Stomach (tissue), 4 donors: ENCODE results near the gene MSMO1.

Experiments used
- CTCF ChIP-seq, 7 experiments: fragments of 450-650 bp in 4 of 7; fragments of 200-600 bp in 3 of 7; sonication (generic) in 3 of 7; IDR thresholded peaks; one replicate each; pipeline ENCODE4 v1.5.1; 2016 to 2019; ENCODE audit warnings: antibody characterized with exemption in 7 of 7, control low read depth in 2 of 7, mild to moderate bottlenecking in 1 of 7
- EP300 ChIP-seq: sonication (generic); formaldehyde crosslinking; IDR thresholded peaks from one replicate; pipeline ENCODE4 v1.6.1; 2017; ENCODE audit warnings: antibody characterized with exemption
- POLR2A ChIP-seq, 4 donors: fragments of 450-650 bp; IDR thresholded peaks; one replicate each; pipeline ENCODE4 v1.6.1; 2016; ENCODE audit warnings: antibody characterized with exemption in 4 of 4, control low read depth in 2 of 4, mild to moderate bottlenecking in 1 of 4, moderate library complexity in 1 of 4
- POLR2AphosphoS5 ChIP-seq, 3 donors: sonication (generic); formaldehyde crosslinking; IDR thresholded peaks; one replicate each; pipeline ENCODE4 v1.6.1; 2016; ENCODE audit warnings: antibody characterized with exemption in 3 of 3

- TF ChIP-seq CTCF (IDR thresholded peaks at IDR 0.05) (no peak), POLR2A (IDR thresholded peaks at IDR 0.05) (no peak), EP300 (no peak), POLR2AphosphoS5 (IDR thresholded peaks at IDR 0.05) (no peak)
Measured at GRCh38 chr4:165359506-165359905, 32.0 kb downstream of the MSMO1 start.
